ENCODE results near the gene KLHL25.

DNA sequence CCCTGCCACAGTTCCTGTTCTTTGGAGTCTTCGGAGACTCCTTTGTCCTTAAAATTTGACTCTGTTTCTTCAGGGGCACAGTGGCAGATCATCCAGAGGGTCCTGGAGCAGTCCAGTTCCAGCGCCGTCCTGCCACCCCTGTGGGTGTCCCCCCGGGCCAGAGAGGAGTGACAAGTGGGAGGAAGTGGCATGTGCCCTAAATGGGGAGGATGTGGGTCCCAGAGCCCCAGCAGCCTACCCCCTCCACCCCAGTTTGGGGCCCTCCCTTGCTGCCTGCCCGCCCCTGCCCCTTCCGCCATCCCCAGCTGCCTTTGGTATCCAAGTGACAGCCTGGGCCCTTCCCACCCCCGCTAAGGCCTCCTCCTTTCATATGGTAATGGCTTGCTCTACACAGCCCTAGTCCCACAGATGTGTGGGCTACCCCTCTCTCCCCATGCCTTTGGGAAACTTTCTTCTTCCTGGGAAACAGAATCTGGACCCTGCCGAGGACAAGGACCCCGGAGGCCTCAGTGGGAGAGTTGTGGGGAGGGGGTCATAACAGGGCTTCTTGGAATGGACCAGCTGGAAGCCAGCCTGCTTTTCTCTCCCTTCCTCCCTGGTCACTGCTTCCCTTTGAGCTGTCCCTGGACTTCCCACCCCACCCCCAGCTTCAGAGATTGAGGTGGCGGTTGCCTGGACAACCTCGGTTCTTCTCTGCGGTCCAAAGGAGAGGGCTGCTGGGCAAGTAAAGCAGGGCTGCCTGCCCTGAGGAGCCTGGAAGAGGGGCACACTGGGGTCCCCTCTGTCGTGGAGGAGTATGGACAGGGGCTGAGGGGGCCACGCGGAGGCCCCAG is 43.2 kb downstream of the KLHL25 start:
- TF ChIP-seq EP300 (IDR thresholded peaks at IDR 0.05), result no peak
- no peak for TF ChIP-seq POLR2A (IDR thresholded peaks at IDR 0.05)

Measured in stomach (tissue), 4 donors.